CD4-positive, alpha-beta T cell treated with Interferon alpha-2 for 1 hour (primary cell): ENCODE data around the gene THRAP3.

Experiments used
- DNase-seq, 2 donors: peaks; one replicate each; pipeline ENCODE4 v3.0.0-alpha.2; 2020 to 2022

Gene THRAP3

DNA sequence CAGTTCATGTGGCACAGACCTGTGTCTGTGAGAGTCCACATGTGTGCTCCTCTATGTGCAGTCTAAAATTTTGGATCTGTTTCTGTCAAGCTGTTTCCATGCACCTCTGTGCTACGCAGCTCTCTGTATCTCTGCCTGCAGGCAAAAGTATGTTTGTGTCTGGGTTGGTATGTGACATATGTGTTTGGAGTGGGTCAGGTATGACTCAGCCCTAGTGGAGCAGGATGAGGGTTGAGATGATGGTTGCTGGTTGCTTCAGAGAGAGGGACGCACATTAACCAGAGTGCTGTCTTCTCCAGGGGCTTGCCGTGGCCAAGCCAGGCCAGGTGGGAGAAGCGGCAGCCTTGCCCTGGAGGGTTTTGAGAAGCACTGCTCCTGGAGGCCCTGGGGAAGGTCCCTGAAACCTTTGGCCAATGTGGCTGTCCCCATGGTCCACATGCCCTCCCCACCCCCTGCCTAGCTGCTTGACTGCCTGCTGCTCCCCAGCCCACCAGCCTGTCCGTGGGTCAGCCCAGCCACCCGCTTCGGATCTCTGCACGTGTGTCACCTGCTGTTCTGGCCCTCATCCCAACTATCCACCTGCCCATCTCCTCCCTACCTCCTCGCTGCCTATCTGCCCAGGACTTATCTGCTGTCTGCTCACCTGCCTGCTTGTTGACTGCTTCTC is 103.3 kb downstream of the THRAP3 start:
- DNase-seq: no peak

- DNase-seq: no peak
Observed at GRCh38 chr1:36328088-36328480, 103.8 kb downstream of the THRAP3 start.

DNA sequence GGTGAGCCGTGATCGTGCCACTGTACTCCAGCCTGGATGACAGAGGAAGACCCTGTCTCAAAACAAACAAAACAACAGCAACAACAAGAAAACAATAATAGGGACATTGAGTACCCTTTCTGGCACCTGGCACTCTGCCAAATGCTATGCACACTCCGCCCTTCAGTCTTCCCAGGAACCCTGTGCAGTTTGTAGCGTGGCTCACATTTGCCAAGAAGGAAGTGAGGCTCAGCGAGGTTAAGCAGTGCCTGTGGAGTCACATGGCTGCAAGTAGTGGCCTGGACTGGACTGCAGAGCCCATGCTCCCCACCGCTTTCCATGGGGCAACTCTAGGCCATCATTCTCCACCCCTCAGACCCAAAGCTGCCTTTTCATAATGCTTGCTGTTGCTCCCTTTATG is 104.5 kb downstream of the THRAP3 start:
- DNase-seq: no peak

GRCh38 chr1:36329817-36330216 is 105.6 kb downstream of the THRAP3 start:
- DNase-seq: no peak

DNA sequence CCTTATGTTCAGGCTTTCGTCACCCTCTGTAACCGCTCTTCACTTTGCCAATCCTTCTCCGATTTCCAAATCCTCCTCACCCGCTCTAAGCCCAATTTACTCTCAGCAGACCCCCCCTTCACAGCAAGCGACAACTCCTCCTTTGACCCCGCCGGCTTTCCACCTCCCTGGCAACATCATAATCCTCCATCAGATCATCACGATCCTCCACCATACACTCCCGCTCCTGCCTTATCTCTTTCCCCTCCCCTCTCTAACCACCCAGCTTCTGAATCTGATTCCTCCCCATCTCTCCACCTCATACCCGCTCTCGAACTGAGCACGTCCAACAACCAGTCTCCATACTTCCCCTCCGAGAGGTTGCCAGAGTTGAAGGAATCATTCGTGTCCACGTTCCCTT is 106.7 kb downstream of the THRAP3 start:
- DNase-seq: no peak

DNA sequence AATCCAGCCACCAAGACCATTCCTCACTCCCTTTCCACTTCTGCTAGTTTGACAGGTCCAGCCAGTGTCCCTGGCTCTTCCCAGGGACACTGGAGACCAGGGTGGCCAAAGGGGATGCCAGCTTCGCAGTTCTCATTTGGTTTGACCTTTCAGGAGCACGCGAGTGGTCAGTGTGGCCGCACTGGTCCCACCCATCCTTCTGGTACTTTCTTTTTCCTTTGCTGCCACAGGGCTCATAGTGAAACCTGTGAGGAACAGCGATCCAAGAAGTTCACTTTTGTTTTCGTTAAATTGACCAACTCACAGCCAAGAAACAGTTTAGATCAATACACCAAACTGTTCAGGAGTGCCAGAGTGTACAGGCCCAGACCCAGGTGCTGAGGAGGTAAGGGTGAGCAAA is 113.6 kb downstream of the THRAP3 start:
- no peak for DNase-seq

DNA sequence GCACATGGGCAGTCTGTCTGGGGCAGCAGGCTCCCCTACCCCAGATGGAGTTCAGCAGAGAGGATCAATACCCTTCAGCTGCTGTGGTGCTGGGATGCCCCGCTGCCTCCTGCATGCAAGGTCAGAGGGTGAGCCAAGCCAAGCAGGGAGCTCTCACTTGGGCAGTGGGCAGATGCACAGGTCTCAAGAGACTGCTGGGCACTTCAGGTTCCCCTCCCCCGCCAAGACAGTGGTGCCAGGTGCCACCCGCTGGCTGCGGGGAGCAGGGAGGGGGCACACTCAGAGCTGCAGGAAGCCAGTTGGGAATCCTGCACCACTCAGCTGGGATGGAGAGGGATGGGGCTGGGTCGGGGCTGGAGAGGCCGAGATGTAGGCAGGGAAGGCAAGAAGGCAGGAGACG is 115.0 kb downstream of the THRAP3 start:
- DNase-seq: no peak

GRCh38 chr1:36339615-36340014 is 115.4 kb downstream of the THRAP3 start:
- DNase-seq: no peak

GRCh38 chr1:36341626-36342320 is 117.5 kb downstream of the THRAP3 start:
- no peak for DNase-seq

GRCh38 chr1:36342426-36343185 is 118.4 kb downstream of the THRAP3 start:
- DNase-seq: peak; percentile 55 to 70

- DNase-seq: no peak
Observed at GRCh38 chr1:36343651-36344394, 119.6 kb downstream of the THRAP3 start.

GRCh38 chr1:36344395-36344680 is 120.1 kb downstream of the THRAP3 start:
- DNase-seq: no peak

DNA sequence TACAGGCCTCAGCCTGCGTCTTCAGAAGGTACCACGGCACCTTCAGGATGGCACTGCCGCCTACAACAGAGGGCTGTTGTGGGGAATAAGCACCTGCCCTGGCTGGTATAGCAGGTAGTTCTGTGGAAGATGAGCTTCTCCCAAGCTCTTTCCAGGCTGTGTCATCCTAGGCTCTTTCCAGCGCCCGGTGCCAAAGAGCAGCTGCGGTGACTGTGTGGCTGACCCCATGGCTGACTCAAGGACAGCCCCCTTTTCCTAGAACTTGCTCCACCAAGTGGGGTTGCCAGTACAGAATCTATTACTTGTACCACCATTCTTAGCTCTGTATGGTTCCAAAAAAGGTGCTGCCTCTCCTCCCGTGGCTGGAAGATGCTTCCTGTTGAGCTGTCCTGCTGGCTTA is 121.1 kb downstream of the THRAP3 start:
- no peak for DNase-seq

GRCh38 chr1:36346741-36347370 is 122.6 kb downstream of the THRAP3 start:
- DNase-seq: no peak

GRCh38 chr1:36349241-36349671 is 125.0 kb downstream of the THRAP3 start:
- no peak for DNase-seq

DNA sequence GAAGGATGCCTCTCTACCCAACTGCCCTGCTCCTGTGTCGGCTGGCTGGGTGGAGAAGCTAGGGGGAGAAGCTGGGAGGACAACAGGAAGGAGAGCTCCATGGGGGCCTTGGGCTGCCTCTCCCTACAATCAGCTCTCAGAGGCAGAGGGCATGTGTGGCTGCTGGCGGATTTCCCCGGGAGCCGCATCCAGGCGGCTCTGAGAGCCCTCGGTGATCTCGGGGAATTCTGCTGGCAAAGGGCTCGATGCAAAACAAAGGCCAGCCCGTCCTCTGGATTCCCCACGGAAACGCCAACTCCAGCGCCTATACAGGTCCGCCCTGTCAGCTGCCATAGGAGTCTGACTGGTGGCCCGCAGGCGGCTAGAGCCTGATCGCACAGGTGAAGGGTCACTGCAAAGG is 125.6 kb downstream of the THRAP3 start:
- no peak for DNase-seq

DNA sequence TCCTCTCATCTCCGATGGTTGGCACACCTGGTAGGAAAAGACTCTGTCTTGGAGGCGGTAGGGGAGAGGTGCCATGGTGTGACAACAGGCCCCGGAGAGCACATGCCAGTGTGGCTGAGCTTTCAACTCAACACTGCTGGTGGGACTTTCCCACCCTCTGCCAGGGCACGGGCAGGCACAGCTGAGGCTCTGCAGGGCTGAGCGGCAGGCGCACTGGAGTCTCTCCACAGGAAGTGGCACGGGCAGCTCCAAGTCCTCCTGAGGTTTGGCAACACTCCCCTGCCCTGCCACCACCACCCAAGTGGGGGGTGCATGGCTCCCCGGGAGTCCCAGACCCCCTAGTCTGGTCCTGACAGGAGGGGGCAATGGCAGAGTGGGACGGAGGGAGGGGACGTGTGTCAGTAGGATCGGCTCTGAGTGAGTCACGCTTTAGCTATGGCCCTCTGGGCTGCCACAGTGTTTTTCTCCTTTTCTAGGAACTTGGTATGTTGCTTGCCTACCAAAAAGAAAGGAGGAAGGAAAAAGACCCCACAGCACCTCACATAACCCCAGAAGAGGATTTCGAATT is 126.5 kb downstream of the THRAP3 start:
- peak; percentile 42 to 56 for DNase-seq

DNA sequence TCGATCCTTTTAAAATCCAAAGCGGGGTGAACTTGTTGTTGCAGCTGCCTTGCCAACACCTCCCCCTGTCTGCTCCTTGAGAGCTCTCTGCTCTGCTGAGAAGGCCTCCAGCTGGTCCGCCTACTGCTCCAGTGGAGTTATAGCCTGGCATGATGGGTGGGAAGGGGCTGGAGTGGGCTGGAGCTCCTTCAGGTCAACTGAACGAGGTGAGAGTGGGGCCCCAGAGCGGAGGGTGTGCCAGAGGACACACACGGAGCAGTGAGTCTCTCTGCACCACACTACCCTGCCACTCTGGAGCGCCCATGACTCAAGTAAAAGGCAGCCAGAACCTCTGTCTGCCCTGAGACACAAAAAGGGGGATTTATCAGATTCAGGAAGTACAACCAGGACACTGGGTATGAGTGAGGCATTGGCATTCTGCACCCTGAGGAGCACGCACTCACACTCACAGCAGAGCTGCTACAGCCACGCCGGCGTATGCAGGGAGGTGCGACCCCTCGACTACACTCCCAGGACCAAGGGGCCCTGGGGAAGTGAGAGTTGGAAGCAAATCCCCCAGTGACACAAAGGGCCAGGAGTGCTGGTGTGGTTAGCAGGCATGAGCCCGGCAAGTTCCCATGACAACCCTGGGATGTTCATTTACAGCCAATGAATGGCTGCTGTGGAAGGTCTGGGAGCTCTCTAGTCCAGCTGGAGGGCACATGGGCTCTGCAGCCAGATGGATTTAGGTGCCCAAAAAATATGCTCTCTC is 127.2 kb downstream of the THRAP3 start:
- no peak for DNase-seq

- DNase-seq: no peak
Observed at GRCh38 chr1:36352125-36352909, 128.1 kb downstream of the THRAP3 start.

GRCh38 chr1:36352910-36353878 is 129.0 kb downstream of the THRAP3 start:
- no peak for DNase-seq
